Esophagus squamous epithelium (tissue), 5 donors: ENCODE measurements around the gene MED4. TPM values are rescaled to one million over a fixed set of nuclear protein-coding genes. Genes with fewer than 3 reads are reported as not detected.

ENCODE experiments used
- DNase-seq: peaks from one replicate; lab custom pipeline; 2025; lab: John Stamatoyannopoulos, UW
- H3K27ac ChIP-seq, 4 donors: fragments of 200-600 bp; sonication (generic); one replicate each; pipeline ENCODE4 v1.5.1; 2016 to 2019; ENCODE audit warnings: mild to moderate bottlenecking in 1 of 4
- H3K27me3 ChIP-seq, 4 donors: fragments of 200-600 bp; sonication (generic); 1 replicate in 3 of 4; 2 replicates in 1 of 4; pipeline versions ENCODE4 v1.5.1 to v1.6.0; 2017 to 2021; ENCODE audit warnings: antibody characterized with exemption in 1 of 4
- H3K36me3 ChIP-seq, 3 donors: fragments of 200-600 bp; sonication (generic); one replicate each; pipeline ENCODE4 v1.5.1; 2016 to 2019
- H3K4me1 ChIP-seq, 3 donors: fragments of 200-600 bp; sonication (generic); one replicate each; pipeline ENCODE4 v1.5.1; 2017 to 2019
- H3K4me3 ChIP-seq, 4 donors: fragments of 200-600 bp; sonication (generic); 1 replicate in 3 of 4; 2 replicates in 1 of 4; pipeline ENCODE4 v1.5.1; 2016 to 2019; ENCODE audit warnings: mild to moderate bottlenecking in 2 of 4, moderate library complexity in 1 of 4
- H3K9me3 ChIP-seq, 3 donors: fragments of 200-600 bp; sonication (generic); one replicate each; pipeline ENCODE4 v1.5.1; 2016 to 2019
- POLR2A ChIP-seq, 4 donors: fragments of 450-650 bp; IDR thresholded peaks; one replicate each; pipeline ENCODE4 v1.6.1; 2017; ENCODE audit warnings: antibody characterized with exemption in 4 of 4, mild to moderate bottlenecking in 4 of 4, moderate library complexity in 3 of 4
- WGBS, 2 donors: methylation state at CpG; one replicate each; pipeline ENCODE4 v1.1.5; 2018; 5-methylcytosine and 5-hydroxymethylcytosine counted together
- intact Hi-C: fragments of 100-400 bp; cut with DNase I; formaldehyde crosslinking; loops from one replicate; pipeline ENCODE4 v1.15.0; 2022
- total RNA-seq, 4 donors: library from RNA; depleted of rRNA; stranded (reverse); fragments of >200 nt; gene quantifications; one replicate each; pipeline ENCODE4 v1.1.0, GENCODE V29; 2016
- TF ChIP-seq, protein P1 (sequence below), 6 experiments: fragments of 450-650 bp in 4 of 6; fragments of 200-600 bp in 2 of 6; sonication (generic) in 2 of 6; IDR thresholded peaks; one replicate each; pipeline ENCODE4 v1.5.1; 2016 to 2019; ENCODE audit warnings: antibody characterized with exemption in 6 of 6, mild to moderate bottlenecking in 4 of 6, moderate library complexity in 4 of 6
- donor health status: DM: yes; HTN: yes; CAD: no.

The MED4 gene
- total RNA-seq, 4 donors from 2014 or later = 21.5 to 39.9 (median 32.3) TPM

DNA sequence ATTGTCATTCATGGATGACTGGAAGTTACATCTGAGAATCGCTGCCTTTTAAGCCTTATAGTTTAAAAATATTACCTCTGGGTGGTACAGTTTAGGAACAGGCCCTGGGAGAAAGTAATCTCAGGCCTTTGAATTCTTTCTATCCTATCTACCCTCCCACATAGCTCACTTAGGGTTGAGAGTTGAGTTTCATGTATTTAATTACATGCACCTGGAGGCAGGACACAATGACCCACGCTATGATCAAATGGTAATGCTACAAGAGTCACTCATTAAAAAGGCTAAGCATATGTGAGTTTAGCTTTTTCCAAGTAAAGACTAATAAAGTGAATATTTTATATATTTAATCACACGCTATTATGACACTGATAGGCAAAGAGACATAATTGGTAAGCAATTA lies 25.3 kb upstream of the MED4 start:
- intact Hi-C loops = loop anchor here (10.0 kb wide), 1 partner anchor 115 kb away; the partner anchor contains the start of gene ITM2B
- H3K9me3 ChIP-seq = no peaks in the 10 kb centered on the region
- DNase-seq = no peak
- TF ChIP-seq, protein P1, sequence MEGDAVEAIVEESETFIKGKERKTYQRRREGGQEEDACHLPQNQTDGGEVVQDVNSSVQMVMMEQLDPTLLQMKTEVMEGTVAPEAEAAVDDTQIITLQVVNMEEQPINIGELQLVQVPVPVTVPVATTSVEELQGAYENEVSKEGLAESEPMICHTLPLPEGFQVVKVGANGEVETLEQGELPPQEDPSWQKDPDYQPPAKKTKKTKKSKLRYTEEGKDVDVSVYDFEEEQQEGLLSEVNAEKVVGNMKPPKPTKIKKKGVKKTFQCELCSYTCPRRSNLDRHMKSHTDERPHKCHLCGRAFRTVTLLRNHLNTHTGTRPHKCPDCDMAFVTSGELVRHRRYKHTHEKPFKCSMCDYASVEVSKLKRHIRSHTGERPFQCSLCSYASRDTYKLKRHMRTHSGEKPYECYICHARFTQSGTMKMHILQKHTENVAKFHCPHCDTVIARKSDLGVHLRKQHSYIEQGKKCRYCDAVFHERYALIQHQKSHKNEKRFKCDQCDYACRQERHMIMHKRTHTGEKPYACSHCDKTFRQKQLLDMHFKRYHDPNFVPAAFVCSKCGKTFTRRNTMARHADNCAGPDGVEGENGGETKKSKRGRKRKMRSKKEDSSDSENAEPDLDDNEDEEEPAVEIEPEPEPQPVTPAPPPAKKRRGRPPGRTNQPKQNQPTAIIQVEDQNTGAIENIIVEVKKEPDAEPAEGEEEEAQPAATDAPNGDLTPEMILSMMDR (IDR thresholded peaks at IDR 0.05) = no peak
- no peak for TF ChIP-seq POLR2A (IDR thresholded peaks at IDR 0.05)
- H3K27ac ChIP-seq = no peak overlapping the region
- no peak overlapping the region for H3K4me3 ChIP-seq
- H3K36me3 ChIP-seq = no peaks in the 10 kb centered on the region
- peaks cover 0 to 22% (median 7%) of the 10 kb centered on the region in 3 donors for H3K4me1 ChIP-seq
- 85 to 88% methylated on average over 3 of the region's 3 CpGs for WGBS, 2 donors
- H3K27me3 ChIP-seq = no peaks in the 10 kb centered on the region

DNA sequence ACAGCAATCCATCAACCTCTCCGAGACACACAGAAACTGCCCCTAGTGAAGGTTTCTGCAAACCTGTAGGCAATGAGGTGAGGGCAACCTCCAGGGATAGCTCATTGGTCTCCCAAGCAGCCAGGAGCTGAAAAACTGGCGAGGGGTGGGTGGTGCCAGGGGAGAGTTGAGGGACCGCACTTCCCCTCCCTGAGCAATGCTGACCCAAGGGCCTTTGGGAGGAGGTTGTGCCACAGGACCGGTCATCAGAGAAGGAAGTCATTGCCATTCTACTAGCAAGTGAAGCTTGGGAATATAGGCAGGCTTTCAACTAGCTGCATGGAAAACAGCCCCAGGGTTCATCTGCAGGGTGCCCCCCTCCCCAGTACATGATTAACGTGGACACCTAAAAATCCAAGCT lies 23.1 kb upstream of the MED4 start:
- Histone ChIP-seq H3K27me3 (no peaks in the 10 kb centered on the region), H3K36me3 (no peaks in the 10 kb centered on the region), H3K4me1 (peaks cover 0 to 8% (median 0%) of the 10 kb centered on the region in 3 donors), H3K4me3 (no peak overlapping the region), H3K27ac (no peak overlapping the region), H3K9me3 (no peaks in the 10 kb centered on the region)
- WGBS, 2 donors = 89 to 94% methylated on average over 4 to 5 of the region's 5 CpGs
- TF ChIP-seq, protein P1 (IDR thresholded peaks at IDR 0.05) = no peak
- no peak for TF ChIP-seq POLR2A (IDR thresholded peaks at IDR 0.05)
- intact Hi-C loops = no loop called here
- no peak for DNase-seq

DNA sequence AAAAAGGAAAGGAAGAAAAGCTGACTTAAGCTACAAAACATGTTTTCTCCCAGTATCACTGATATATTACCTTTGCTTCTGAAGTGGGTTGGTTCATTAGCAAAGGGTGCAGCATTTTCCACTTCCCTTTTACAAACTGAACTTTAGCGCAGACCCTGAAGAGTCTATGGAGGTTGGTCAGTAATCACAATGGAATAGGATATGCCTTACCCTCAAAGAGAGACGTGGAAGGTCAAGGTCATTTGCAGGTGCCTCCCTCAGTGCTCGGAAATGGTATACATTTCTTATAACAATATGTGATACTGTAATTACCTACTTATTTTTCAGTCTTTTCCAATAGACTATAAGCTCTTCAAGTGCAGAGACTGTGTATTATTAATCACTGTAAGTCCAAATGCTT lies 21.9 kb upstream of the MED4 start:
- no peak overlapping the region for H3K27ac ChIP-seq
- 56 to 63% methylated on average over 3 of the region's 3 CpGs for WGBS, 2 donors
- peaks cover 0 to 12% (median 0%) of the 10 kb centered on the region in 3 donors for H3K4me1 ChIP-seq
- H3K4me3 ChIP-seq = no peak overlapping the region
- TF ChIP-seq POLR2A (IDR thresholded peaks at IDR 0.05) = no peak
- TF ChIP-seq, protein P1 (IDR thresholded peaks at IDR 0.05) = no peak
- no peaks in the 10 kb centered on the region for H3K9me3 ChIP-seq
- no peaks in the 10 kb centered on the region for H3K27me3 ChIP-seq
- intact Hi-C loops = no loop called here
- DNase-seq = no peak
- H3K36me3 ChIP-seq = no peaks in the 10 kb centered on the region

DNA sequence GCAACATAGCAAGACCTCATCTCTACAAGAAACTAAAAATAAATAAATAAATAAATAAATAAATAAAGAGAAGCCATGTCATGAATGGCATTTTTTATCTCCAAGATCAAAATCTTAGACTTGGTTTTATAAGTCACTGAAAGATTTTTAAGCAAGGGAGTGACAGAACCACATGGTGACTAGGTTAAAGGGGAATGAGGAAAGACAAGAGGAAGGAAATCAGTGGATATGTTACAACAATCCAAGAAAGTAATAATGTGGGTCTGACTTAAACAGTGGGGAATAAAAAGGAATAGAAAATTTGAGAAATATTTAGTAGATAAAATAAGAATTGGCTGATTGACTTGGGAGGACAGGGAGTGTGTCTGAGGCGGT lies 18.8 kb upstream of the MED4 start:
- Histone ChIP-seq H3K9me3 (no peaks in the 10 kb centered on the region), H3K27me3 (no peaks in the 10 kb centered on the region), H3K27ac (no peak overlapping the region), H3K36me3 (no peaks in the 10 kb centered on the region), H3K4me3 (no peak overlapping the region), H3K4me1 (peaks cover 0 to 26% (median 0%) of the 10 kb centered on the region in 3 donors)
- no peak for DNase-seq
- intact Hi-C loops = no loop called here
- WGBS, 2 donors = 95 to 96% methylated on average over 1 of the region's 1 CpG
- no peak for TF ChIP-seq POLR2A (IDR thresholded peaks at IDR 0.05)
- TF ChIP-seq, protein P1 (IDR thresholded peaks at IDR 0.05) = no peak

DNA sequence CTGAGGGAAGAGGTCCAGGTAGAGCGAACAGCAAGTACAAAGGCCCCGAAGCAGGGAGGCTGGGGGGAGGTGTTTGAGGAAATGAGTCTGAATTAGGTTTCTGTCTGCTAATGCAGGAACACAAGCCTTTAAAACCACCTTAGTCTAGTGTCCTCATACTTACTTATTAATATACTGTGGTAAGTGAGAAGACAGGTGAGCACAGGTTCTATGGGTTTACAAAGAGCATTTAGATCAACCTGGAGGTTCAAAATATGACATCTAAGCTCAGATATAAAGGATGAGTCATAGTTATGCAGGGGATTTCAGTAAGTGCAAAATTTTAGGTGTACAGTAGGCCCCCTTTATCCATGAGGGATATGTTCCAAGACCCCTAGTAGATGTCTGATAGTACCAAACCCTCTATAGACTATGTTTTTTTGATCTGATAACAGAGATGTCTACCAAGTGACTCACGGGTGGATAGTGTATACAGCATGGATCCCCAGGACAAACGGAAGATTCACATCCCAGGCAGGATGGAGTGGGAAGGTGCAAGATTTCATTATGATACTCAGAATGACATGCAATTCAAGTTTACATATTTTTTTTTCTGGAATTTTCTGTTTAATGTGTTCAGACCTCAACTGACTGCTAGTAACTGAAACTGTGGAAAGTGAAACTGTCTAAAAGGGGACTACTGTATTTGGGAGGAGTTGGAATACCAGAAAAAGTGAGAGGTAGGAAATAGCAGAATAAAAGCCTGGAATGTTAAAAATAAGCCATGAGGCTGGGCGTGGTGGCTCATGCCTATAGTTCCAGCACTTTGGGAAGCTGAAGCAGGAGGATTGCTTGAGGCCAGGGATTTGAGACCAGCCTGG lies 18.2 kb upstream of the MED4 start:
- H3K27ac ChIP-seq = peak overlapping the region in 1 of 4 donors; percentile 21
- H3K36me3 ChIP-seq = no peaks in the 10 kb centered on the region
- DNase-seq = no peak
- H3K9me3 ChIP-seq = no peaks in the 10 kb centered on the region
- WGBS, 2 donors = 68 to 72% methylated on average over 5 of the region's 5 CpGs
- H3K27me3 ChIP-seq = no peaks in the 10 kb centered on the region
- H3K4me1 ChIP-seq = peaks cover 0 to 26% (median 0%) of the 10 kb centered on the region in 3 donors
- no peak overlapping the region for H3K4me3 ChIP-seq
- TF ChIP-seq, protein P1 (IDR thresholded peaks at IDR 0.05) = no peak
- TF ChIP-seq POLR2A (IDR thresholded peaks at IDR 0.05) = no peak
- intact Hi-C loops = no loop called here
